H9 (cell line): ENCODE results near the gene BCAS1. TPM values are rescaled to one million over a fixed set of nuclear protein-coding genes. Genes with fewer than 3 reads are reported as not detected.

ENCODE experiments used
- DNase-seq: peaks from one replicate; pipeline ENCODE4 v3.0.0-alpha.2; 2017
- H2AFZ ChIP-seq: one replicate; pipeline ENCODE4 v1.6.1; 2013; ENCODE audit warnings: mild to moderate bottlenecking, low read length, control low read depth, moderate library complexity
- H2AK5ac ChIP-seq: 2 replicates; pipeline ENCODE4 v1.6.1; 2013; ENCODE audit warnings: low read length, control low read depth, mixed read lengths; ENCODE audit not compliant: insufficient read length
- H2BK120ac ChIP-seq: one replicate; pipeline ENCODE4 v1.6.1; 2013; ENCODE audit warnings: low read depth, mild to moderate bottlenecking, low read length, control low read depth, inconsistent platforms; ENCODE audit not compliant: poor library complexity, severe bottlenecking
- H2BK12ac ChIP-seq: 2 replicates; pipeline ENCODE4 v1.6.1; 2013; ENCODE audit warnings: low read length, control low read depth, mixed read lengths, low read depth; ENCODE audit not compliant: insufficient read length
- H2BK15ac ChIP-seq: 2 replicates; pipeline ENCODE4 v1.6.1; 2013; ENCODE audit warnings: low read depth, low read length, control low read depth
- H2BK20ac ChIP-seq: one replicate; pipeline ENCODE4 v1.6.1; 2013; ENCODE audit warnings: low read depth, mild to moderate bottlenecking, low read length, control low read depth, inconsistent platforms; ENCODE audit not compliant: poor library complexity, severe bottlenecking
- H2BK5ac ChIP-seq: 2 replicates; pipeline ENCODE4 v1.6.1; 2013; ENCODE audit warnings: low read length, control low read depth, mixed read lengths; ENCODE audit not compliant: insufficient read length
- H3K14ac ChIP-seq: 2 replicates; pipeline ENCODE4 v1.6.1; 2013; ENCODE audit warnings: low read length, control low read depth; ENCODE audit not compliant: insufficient read depth
- H3K18ac ChIP-seq: 2 replicates; pipeline ENCODE4 v1.6.1; 2013; ENCODE audit warnings: low read depth, mild to moderate bottlenecking, mixed read lengths, low read length, control low read depth; ENCODE audit not compliant: insufficient read length
- H3K23ac ChIP-seq: 2 replicates; pipeline ENCODE4 v1.6.1; 2013; ENCODE audit warnings: low read length, control low read depth, mixed read lengths, low read depth; ENCODE audit not compliant: insufficient read length
- H3K23me2 ChIP-seq: 2 replicates; pipeline ENCODE4 v1.6.1; 2013; ENCODE audit warnings: low read depth, mild to moderate bottlenecking, mixed read lengths, low read length, control low read depth; ENCODE audit not compliant: insufficient read length, poor library complexity, severe bottlenecking
- H3K27ac ChIP-seq: 2 replicates; pipeline ENCODE4 v1.5.1; 2013; ENCODE audit warnings: low read length, control low read depth, mixed read lengths, low read depth; ENCODE audit not compliant: insufficient read length
- H3K27me3 ChIP-seq: 2 replicates; pipeline ENCODE4 v1.6.1; 2013; ENCODE audit warnings: low read length, control low read depth, inconsistent platforms; ENCODE audit not compliant: insufficient read depth
- H3K4ac ChIP-seq: 2 replicates; pipeline ENCODE4 v1.6.1; 2013; ENCODE audit warnings: low read depth, mild to moderate bottlenecking, control low read depth, inconsistent platforms, low read length, moderate library complexity
- H3K4me1 ChIP-seq: 2 replicates; pipeline ENCODE4 v1.6.1; 2013; ENCODE audit warnings: low read length, control low read depth, inconsistent platforms; ENCODE audit not compliant: insufficient read depth
- H3K4me2 ChIP-seq: 2 replicates; pipeline ENCODE4 v1.6.1; 2013; ENCODE audit warnings: low read length, control low read depth, mixed read lengths; ENCODE audit not compliant: insufficient read length, insufficient read depth
- H3K56ac ChIP-seq: 2 replicates; pipeline ENCODE4 v1.6.1; 2013; ENCODE audit warnings: low read depth, mild to moderate bottlenecking, mixed read lengths, low read length, control low read depth; ENCODE audit not compliant: insufficient read length
- H3K79me1 ChIP-seq: 2 replicates; pipeline ENCODE4 v1.6.1; 2013; ENCODE audit warnings: low read depth, mild to moderate bottlenecking, moderate library complexity, low read length, control low read depth, inconsistent platforms; ENCODE audit not compliant: insufficient read depth, poor library complexity, severe bottlenecking
- H3K79me2 ChIP-seq: 2 replicates; pipeline ENCODE4 v1.6.1; 2013; ENCODE audit warnings: low read length, control low read depth, inconsistent platforms; ENCODE audit not compliant: insufficient read depth
- H3K9ac ChIP-seq: 2 replicates; pipeline ENCODE4 v1.6.1; 2013; ENCODE audit warnings: low read length, control low read depth, mixed read lengths; ENCODE audit not compliant: insufficient read length; ENCODE audit errors: extremely low read depth
- H3K9me3 ChIP-seq: one replicate; pipeline ENCODE4 v1.6.1; 2013; ENCODE audit warnings: low read depth, low read length, inconsistent platforms; ENCODE audit not compliant: control insufficient read depth
- H3T11ph ChIP-seq: one replicate; pipeline ENCODE4 v1.6.1; 2013; ENCODE audit warnings: mild to moderate bottlenecking, low read length, control low read depth, inconsistent platforms
- H4K20me1 ChIP-seq: one replicate; pipeline ENCODE4 v1.6.1; 2013; ENCODE audit not compliant: control insufficient read depth, insufficient read length, insufficient read depth
- H4K5ac ChIP-seq: 2 replicates; pipeline ENCODE4 v1.6.1; 2013; ENCODE audit warnings: low read depth, mild to moderate bottlenecking, mixed read lengths, low read length, control low read depth; ENCODE audit not compliant: insufficient read length
- H4K8ac ChIP-seq: replicated peaks from 2 replicates; pipeline ENCODE4 v1.6.1; 2013; ENCODE audit warnings: low read length, control low read depth, mixed read lengths, low read depth; ENCODE audit not compliant: insufficient read length
- H4K91ac ChIP-seq: 2 replicates; pipeline ENCODE4 v1.6.1; 2013; ENCODE audit warnings: low read depth, mild to moderate bottlenecking, moderate library complexity, mixed read lengths, low read length, control low read depth; ENCODE audit not compliant: insufficient read length
- H3K27ac Mint-ChIP-seq, 3 experiments: 2 replicates in 2 of 3; 3 replicates in 1 of 3; pipeline ENCODE4 v1.8.0; 2020 to 2021; ENCODE audit warnings: mixed read lengths in 3 of 3, mild to moderate bottlenecking in 1 of 3, moderate library complexity in 1 of 3
- H3K27me3 Mint-ChIP-seq: 2 replicates; pipeline ENCODE4 v1.8.0; 2021; ENCODE audit warnings: low read depth, mild to moderate bottlenecking, moderate library complexity, mixed read lengths
- H3K36me3 Mint-ChIP-seq, 3 experiments: 2 replicates in 2 of 3; 3 replicates in 1 of 3; pipeline ENCODE4 v1.8.0; 2020 to 2021; ENCODE audit warnings: low read depth in 3 of 3, mixed read lengths in 3 of 3; ENCODE audit not compliant: insufficient read depth in 1 of 3
- H3K4me1 Mint-ChIP-seq, 2 experiments: 2 replicates each; pipeline ENCODE4 v1.8.0; 2020; ENCODE audit warnings: mixed read lengths in 2 of 2
- H3K4me3 Mint-ChIP-seq, 2 experiments: 2 replicates in 1 of 2; 3 replicates in 1 of 2; pipeline ENCODE4 v1.8.0; 2020 to 2021; ENCODE audit warnings: mild to moderate bottlenecking in 2 of 2, mixed read lengths in 2 of 2, moderate library complexity in 1 of 2
- H3K9me3 Mint-ChIP-seq, 2 experiments: 2 replicates in 1 of 2; 3 replicates in 1 of 2; pipeline ENCODE4 v1.8.0; 2020; ENCODE audit warnings: mild to moderate bottlenecking in 2 of 2, mixed read lengths in 2 of 2, moderate library complexity in 1 of 2
- WGBS: extraction: QIAGEN DNeasy Blood & Tissue Kit; methylation state at CpG from one replicate; pipeline ENCODE4 v1.1.7; 2013; ENCODE audit warnings: missing lambda C conversion rate, low lambda C conversion rate, mixed read lengths; ENCODE audit not compliant: insufficient read length; ENCODE audit errors: extremely low coverage; 5-methylcytosine and 5-hydroxymethylcytosine counted together
- total RNA-seq: library from RNA; stranded (reverse); gene quantifications from 2 replicates; pipeline ENCODE4 v1.2.1, GENCODE V29; 2021
- TF ChIP-seq, protein P1 (sequence below): fragments of 200-600 bp; sonication (generic); conservative IDR thresholded peaks from 3 replicates; pipeline ENCODE4 v1.8.0; 2021; ENCODE audit warnings: antibody characterized with exemption, mild to moderate bottlenecking

BCAS1 gene
- total RNA-seq, 1 experiment from 2014 or later: 0.15 TPM

DNA sequence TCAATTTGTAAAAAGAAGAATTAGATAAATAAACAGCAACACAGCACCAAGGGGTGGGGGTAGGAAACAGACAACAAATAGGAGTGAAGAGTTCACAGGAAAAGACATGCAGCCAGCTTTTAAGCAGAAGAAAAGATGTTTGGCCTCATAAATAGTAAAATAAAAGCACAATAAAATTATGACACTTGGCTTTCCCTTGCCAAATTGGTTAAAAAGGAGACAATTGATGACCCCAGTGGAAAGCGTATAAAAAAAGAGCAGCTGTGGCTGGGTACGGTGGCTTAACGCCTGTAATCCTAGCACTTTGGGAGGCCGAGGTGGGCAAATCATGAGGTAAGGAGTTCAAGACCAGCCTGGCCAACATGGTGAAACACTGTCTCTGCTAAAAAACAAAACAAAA, 29.1 kb downstream of the BCAS1 start:
- Mint-ChIP-seq H3K9me3 (peaks cover 2 to 3% of the 10 kb centered on the region in 2 experiments; a peak in 2 of 5 replicates), H3K27ac (no peak overlapping the region), H3K36me3 (peaks cover 0 to 4% (median 0%) of the 10 kb centered on the region in 3 experiments; a peak in 1 of 7 replicates), H3K4me1 (no peaks in the 10 kb centered on the region), H3K4me3 (no peak overlapping the region), H3K27me3 (no peaks in the 10 kb centered on the region)
- no peak overlapping the region for H2AK5ac ChIP-seq
- no peak overlapping the region for H2BK5ac ChIP-seq
- H3K56ac ChIP-seq: no peak overlapping the region
- H2BK120ac ChIP-seq: no peak overlapping the region
- H2BK20ac ChIP-seq: no peak overlapping the region
- no peaks in the 10 kb centered on the region for H4K20me1 ChIP-seq
- H4K8ac ChIP-seq: no peak overlapping the region
- H2BK12ac ChIP-seq: no peak overlapping the region
- H3K14ac ChIP-seq: no peak overlapping the region
- H3K9ac ChIP-seq: no peak overlapping the region
- TF ChIP-seq, protein P1, sequence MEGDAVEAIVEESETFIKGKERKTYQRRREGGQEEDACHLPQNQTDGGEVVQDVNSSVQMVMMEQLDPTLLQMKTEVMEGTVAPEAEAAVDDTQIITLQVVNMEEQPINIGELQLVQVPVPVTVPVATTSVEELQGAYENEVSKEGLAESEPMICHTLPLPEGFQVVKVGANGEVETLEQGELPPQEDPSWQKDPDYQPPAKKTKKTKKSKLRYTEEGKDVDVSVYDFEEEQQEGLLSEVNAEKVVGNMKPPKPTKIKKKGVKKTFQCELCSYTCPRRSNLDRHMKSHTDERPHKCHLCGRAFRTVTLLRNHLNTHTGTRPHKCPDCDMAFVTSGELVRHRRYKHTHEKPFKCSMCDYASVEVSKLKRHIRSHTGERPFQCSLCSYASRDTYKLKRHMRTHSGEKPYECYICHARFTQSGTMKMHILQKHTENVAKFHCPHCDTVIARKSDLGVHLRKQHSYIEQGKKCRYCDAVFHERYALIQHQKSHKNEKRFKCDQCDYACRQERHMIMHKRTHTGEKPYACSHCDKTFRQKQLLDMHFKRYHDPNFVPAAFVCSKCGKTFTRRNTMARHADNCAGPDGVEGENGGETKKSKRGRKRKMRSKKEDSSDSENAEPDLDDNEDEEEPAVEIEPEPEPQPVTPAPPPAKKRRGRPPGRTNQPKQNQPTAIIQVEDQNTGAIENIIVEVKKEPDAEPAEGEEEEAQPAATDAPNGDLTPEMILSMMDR: no peak
- no peak overlapping the region for H3K4ac ChIP-seq
- no peak overlapping the region for H2BK15ac ChIP-seq
- H3K79me2 ChIP-seq: no peaks in the 10 kb centered on the region
- no peak overlapping the region for H2AFZ ChIP-seq
- no peaks in the 10 kb centered on the region for H3K9me3 ChIP-seq
- H3K23me2 ChIP-seq: no peaks in the 10 kb centered on the region
- DNase-seq: no peak
- no peak overlapping the region for H4K91ac ChIP-seq
- H3K4me1 ChIP-seq: no peaks in the 10 kb centered on the region
- H3K27me3 ChIP-seq: no peaks in the 10 kb centered on the region
- H3K79me1 ChIP-seq: no peaks in the 10 kb centered on the region
- no peak overlapping the region for H3K18ac ChIP-seq
- WGBS: no CpG with 5 or more reads among the region's 4 CpGs
- H3T11ph ChIP-seq: no peak overlapping the region
- H3K27ac ChIP-seq: no peak overlapping the region
- no peak overlapping the region for H3K4me2 ChIP-seq
- no peak overlapping the region for H4K5ac ChIP-seq
- no peak overlapping the region for H3K23ac ChIP-seq
